H1 (cell line): Measurements from ENCODE around the gene C10orf120. TPM values are rescaled to one million over a fixed set of nuclear protein-coding genes. Genes with fewer than 3 reads are reported as not detected.

Experiments used
- CTCF ChIA-PET: fragments of 300-600 bp; sonication (Branson Sonifier 250); formaldehyde crosslinking; loops from one replicate; lab custom pipeline; 2021; ENCODE audit not compliant: partially characterized antibody; lab: Charles Lee
- POLR2A ChIA-PET: fragments of 300-600 bp; sonication (Branson Sonifier 250); formaldehyde crosslinking; loops from one replicate; lab custom pipeline; 2021; ENCODE audit warnings: inconsistent platforms; ENCODE audit not compliant: partially characterized antibody; lab: Charles Lee
- DNase-seq, 2 experiments: peaks; one replicate each; pipeline versions ENCODE4 v3.0.0 to v3.0.0-alpha.2; 2010 to 2022; ENCODE audit warnings: low spot score in 2 of 2, low read depth in 1 of 2, mixed read lengths in 1 of 2
- FAIRE-seq: peaks from 2 replicates; lab custom pipeline; 2011; peaks lifted over from hg19 to GRCh38; lab: Jason Lieb, UNC
- H2AFZ ChIP-seq: 2 replicates; pipeline ENCODE4 v1.8.1; 2012; ENCODE audit warnings: low read length, inconsistent platforms
- H2AK5ac ChIP-seq: 2 replicates; pipeline ENCODE4 v1.6.1; 2013; ENCODE audit warnings: low read depth, low read length
- H2BK120ac ChIP-seq: replicated peaks from 2 replicates; pipeline ENCODE3; 2013; ENCODE audit warnings: low read depth, low read length, inconsistent platforms
- H2BK12ac ChIP-seq: 2 replicates; pipeline ENCODE4 v1.6.1; 2013; ENCODE audit warnings: low read depth, low read length
- H2BK15ac ChIP-seq: 2 replicates; pipeline ENCODE4 v1.6.1; 2013; ENCODE audit warnings: low read length
- H2BK20ac ChIP-seq: 2 replicates; pipeline ENCODE4 v1.6.1; 2013; ENCODE audit warnings: low read length
- H2BK5ac ChIP-seq: 2 replicates; pipeline ENCODE4 v1.6.1; 2013; ENCODE audit warnings: low read depth, low read length
- H3K14ac ChIP-seq: 2 replicates; pipeline ENCODE4 v1.6.1; 2013; ENCODE audit warnings: inconsistent platforms; ENCODE audit not compliant: insufficient read length
- H3K18ac ChIP-seq: 2 replicates; pipeline ENCODE4 v1.6.1; 2013; ENCODE audit warnings: low read length; ENCODE audit errors: extremely low read depth
- H3K23ac ChIP-seq: 2 replicates; pipeline ENCODE4 v1.6.1; 2013; ENCODE audit warnings: inconsistent platforms; ENCODE audit not compliant: insufficient read length
- H3K23me2 ChIP-seq: 2 replicates; pipeline ENCODE4 v1.6.1; 2013; ENCODE audit warnings: low read depth, low read length
- H3K27ac ChIP-seq: 2 replicates; pipeline ENCODE4 v1.6.1; 2011; ENCODE audit warnings: low read depth, low read length, inconsistent platforms
- H3K27me3 ChIP-seq, 4 experiments: replicated peaks in 1 of 4; 1 replicate in 1 of 4; 2 replicates in 3 of 4; pipeline versions ENCODE4 v1.6.1 to v1.8.1; 2011 to 2013; ENCODE audit warnings: low read length in 3 of 4, mild to moderate bottlenecking in 3 of 4, inconsistent platforms in 2 of 4, mixed read lengths in 2 of 4, moderate library complexity in 1 of 4; ENCODE audit not compliant: control insufficient read depth in 3 of 4, insufficient read depth in 3 of 4; ENCODE audit errors: extremely low read depth in 1 of 4
- H3K36me3 ChIP-seq, 4 experiments: 2 replicates each; pipeline versions ENCODE4 v1.6.1 to v1.8.1; 2011 to 2013; ENCODE audit warnings: mild to moderate bottlenecking in 4 of 4, low read length in 3 of 4, moderate library complexity in 2 of 4, control low read depth in 1 of 4, inconsistent platforms in 1 of 4; ENCODE audit not compliant: insufficient read depth in 4 of 4, control insufficient read depth in 2 of 4
- H3K4ac ChIP-seq: replicated peaks from 2 replicates; pipeline ENCODE3; 2013; ENCODE audit warnings: low read length, low read depth, mixed read lengths, inconsistent platforms; ENCODE audit not compliant: insufficient read length
- H3K4me1 ChIP-seq, 4 experiments: replicated peaks in 1 of 4; 1 replicate in 1 of 4; 2 replicates in 3 of 4; pipeline versions ENCODE4 v1.6.1 to v1.8.1; 2011 to 2013; ENCODE audit warnings: low read length in 3 of 4, inconsistent platforms in 2 of 4, mixed read lengths in 1 of 4; ENCODE audit not compliant: insufficient read depth in 4 of 4, control insufficient read depth in 3 of 4
- H3K4me2 ChIP-seq, 2 experiments: 2 replicates each; pipeline versions ENCODE4 v1.6.1 to v1.8.1; 2011 to 2013; ENCODE audit warnings: low read depth in 2 of 2, low read length in 2 of 2, control low read depth in 1 of 2, inconsistent platforms in 1 of 2, mild to moderate bottlenecking in 1 of 2; ENCODE audit not compliant: insufficient read depth in 1 of 2
- H3K4me3 ChIP-seq, 4 experiments: fragments of 200-600, 300-600 bp in 1 of 4; sonication (generic), shearing (Covaris generic), sonication (Bioruptor Twin) in 1 of 4; 2 replicates each; pipeline versions ENCODE4 v1.5.1 to v1.8.1; 2011 to 2016; ENCODE audit warnings: low read length in 4 of 4, low read depth in 3 of 4, control low read depth in 2 of 4, inconsistent platforms in 2 of 4, mild to moderate bottlenecking in 2 of 4, mixed read lengths in 1 of 4, moderate library complexity in 1 of 4; ENCODE audit not compliant: insufficient read depth in 2 of 4; ENCODE audit errors: extremely low read depth in 1 of 4
- H3K56ac ChIP-seq: replicated peaks from 2 replicates; pipeline ENCODE3; 2013; ENCODE audit warnings: low read depth, mild to moderate bottlenecking, mixed read lengths, low read length, inconsistent platforms; ENCODE audit not compliant: insufficient read length
- H3K79me1 ChIP-seq: 2 replicates; pipeline ENCODE4 v1.6.1; 2013; ENCODE audit warnings: low read depth, low read length, control low read depth
- H3K79me2 ChIP-seq, 2 experiments: 2 replicates each; pipeline versions ENCODE4 v1.6.1 to v1.8.1; 2012 to 2013; ENCODE audit warnings: low read length in 2 of 2, mild to moderate bottlenecking in 2 of 2, inconsistent platforms in 1 of 2; ENCODE audit not compliant: insufficient read depth in 2 of 2, control insufficient read depth in 1 of 2
- H3K9ac ChIP-seq, 4 experiments: replicated peaks in 1 of 4; 1 replicate in 1 of 4; 2 replicates in 3 of 4; pipeline versions ENCODE4 v1.6.1 to v1.8.1; 2011 to 2013; ENCODE audit warnings: low read depth in 3 of 4, low read length in 3 of 4, control low read depth in 2 of 4, mild to moderate bottlenecking in 2 of 4, moderate library complexity in 2 of 4, inconsistent platforms in 1 of 4; ENCODE audit errors: extremely low read depth in 1 of 4
- H3K9me3 ChIP-seq, 2 experiments: 2 replicates each; pipeline versions ENCODE4 v1.6.1 to v1.8.1; 2012 to 2013; ENCODE audit warnings: mild to moderate bottlenecking in 2 of 2, moderate library complexity in 2 of 2, control low read depth in 1 of 2, inconsistent platforms in 1 of 2, low read depth in 1 of 2, low read length in 1 of 2, mixed read lengths in 1 of 2; ENCODE audit not compliant: insufficient read depth in 2 of 2
- H4K20me1 ChIP-seq, 2 experiments: replicated peaks in 1 of 2; 2 replicates each; pipeline versions ENCODE3 to v1.8.1; 2011 to 2013; ENCODE audit warnings: inconsistent platforms in 2 of 2, low read length in 2 of 2, mild to moderate bottlenecking in 1 of 2; ENCODE audit not compliant: insufficient read depth in 2 of 2, control insufficient read depth in 1 of 2
- H4K5ac ChIP-seq: 2 replicates; pipeline ENCODE4 v1.6.1; 2013; ENCODE audit warnings: low read length, low read depth, mixed read lengths, inconsistent platforms; ENCODE audit not compliant: insufficient read length
- H4K8ac ChIP-seq: 2 replicates; pipeline ENCODE4 v1.8.0; 2013; ENCODE audit warnings: mild to moderate bottlenecking, moderate library complexity, low read length, inconsistent platforms; ENCODE audit not compliant: insufficient read depth; ENCODE audit errors: extremely low read depth
- H4K91ac ChIP-seq: replicated peaks from 2 replicates; pipeline ENCODE3; 2013; ENCODE audit warnings: low read length, mixed read lengths, inconsistent platforms; ENCODE audit not compliant: insufficient read length
- ASH2L ChIP-seq: fragments of 200-600, 300-600 bp; sonication (generic); IDR thresholded peaks from one replicate; pipeline ENCODE4 v1.7.1; 2017; ENCODE audit warnings: low read length
- CBX5 ChIP-seq: fragments of 300-800, 300-1000 bp; sonication (generic); IDR thresholded peaks from 2 replicates; pipeline ENCODE4 v1.7.1; 2016; ENCODE audit warnings: antibody characterized with exemption, low read length, low read depth
- CHD2 ChIP-seq: IDR thresholded peaks from 2 replicates; pipeline ENCODE4 v1.6.1; 2012; ENCODE audit warnings: low read length, improper control_type of control experiment
- HDAC2 ChIP-seq, 2 experiments: fragments of 300-600 bp in 1 of 2; sonication (generic) in 1 of 2; IDR thresholded peaks; 2 replicates each; pipeline ENCODE4 v1.6.1; 2011 to 2012; ENCODE audit warnings: low read depth in 2 of 2, low read length in 2 of 2, mild to moderate bottlenecking in 2 of 2, moderate library complexity in 2 of 2, borderline replicate concordance in 1 of 2, inconsistent platforms in 1 of 2
- HDAC6 ChIP-seq: IDR thresholded peaks from one replicate; pipeline ENCODE4 v1.7.1; 2012; ENCODE audit warnings: low read depth, mild to moderate bottlenecking, inconsistent platforms, low read length, moderate library complexity
- KDM1A ChIP-seq: fragments of 200-600, 300-600 bp; sonication (generic); IDR thresholded peaks from 2 replicates; pipeline ENCODE4 v1.7.1; 2016; ENCODE audit warnings: mild to moderate bottlenecking, low read length, borderline replicate concordance
- KDM4A ChIP-seq: IDR thresholded peaks from one replicate; pipeline ENCODE4 v1.7.1; 2012; ENCODE audit warnings: low read depth, mild to moderate bottlenecking, moderate library complexity, low read length, inconsistent platforms; ENCODE audit not compliant: severe bottlenecking
- KDM5A ChIP-seq: fragments of 200-600 bp; IDR thresholded peaks from 2 replicates; pipeline ENCODE4 v1.7.1; 2012; ENCODE audit warnings: mild to moderate bottlenecking, low read length, inconsistent platforms, mixed read lengths
- NANOG ChIP-seq: IDR thresholded peaks from 2 replicates; pipeline ENCODE4 v1.6.1; 2011; ENCODE audit warnings: low read length, low read depth, mild to moderate bottlenecking, inconsistent platforms; ENCODE audit not compliant: insufficient read depth, poor library complexity, severe bottlenecking
- NRF1 ChIP-seq: IDR thresholded peaks from 2 replicates; pipeline ENCODE4 v1.6.1; 2011; ENCODE audit warnings: mild to moderate bottlenecking, low read depth, low read length, improper control_type of control experiment
- POU5F1 ChIP-seq: IDR thresholded peaks from 2 replicates; pipeline ENCODE4 v1.6.1; 2011; ENCODE audit warnings: low read depth, mild to moderate bottlenecking, low read length, moderate library complexity
- RFX5 ChIP-seq: IDR thresholded peaks from 2 replicates; pipeline ENCODE4 v1.6.1; 2011; ENCODE audit warnings: low read depth, low read length, improper control_type of control experiment, borderline replicate concordance
- RNF2 ChIP-seq: fragments of 200-900, 300-1000 bp; sonication (generic); IDR thresholded peaks from 2 replicates; pipeline ENCODE4 v1.7.1; 2016; ENCODE audit warnings: borderline replicate concordance, low read depth, mild to moderate bottlenecking, antibody characterized with exemption, low read length; ENCODE audit not compliant: poor library complexity, severe bottlenecking; ENCODE audit errors: missing control alignments
- SP2 ChIP-seq: IDR thresholded peaks from 2 replicates; pipeline ENCODE4 v1.6.1; 2012; ENCODE audit warnings: mild to moderate bottlenecking, low read length, inconsistent platforms
- SP4 ChIP-seq: IDR thresholded peaks from 2 replicates; pipeline ENCODE4 v1.6.1; 2012; ENCODE audit warnings: low read length, inconsistent platforms
- WGBS, 2 experiments: shearing (Covaris generic) in 1 of 2; methylation state at CpG; one replicate each; pipeline versions ENCODE4 v1.1.6 to v1.1.7; 2013 to 2015; ENCODE audit warnings: low lambda C conversion rate in 2 of 2, mixed read lengths in 2 of 2, inconsistent platforms in 1 of 2, low coverage in 1 of 2, missing lambda C conversion rate in 1 of 2; ENCODE audit not compliant: insufficient replicate concordance in 2 of 2, insufficient coverage in 1 of 2, insufficient read length in 1 of 2; ENCODE audit errors: extremely low coverage in 1 of 2, missing lambda C conversion rate in 1 of 2; 5-methylcytosine and 5-hydroxymethylcytosine counted together
- polyA plus RNA-seq, 7 experiments: library from polyadenylated mRNA; depleted of rRNA in 3 of 7; stranded (reverse) in 5 of 7; unstranded in 2 of 7; fragments of >200 nt in 5 of 7; fragments of 200-250 nt in 2 of 7; gene quantifications; 1 replicate in 5 of 7; 2 replicates in 1 of 7; 4 replicates in 1 of 7; pipeline versions ENCODE4 v1.2.1 to v1.2.3, GENCODE V29; 2011 to 2013; ENCODE audit warnings: missing spikeins in 2 of 7, mixed read lengths in 2 of 7
- total RNA-seq: library from RNA; stranded (reverse); fragmentation: NEBNext Ultra II Directional; extraction: Animal tissue kit (Norgen Biotek cat#: 25700); gene quantifications from 2 replicates; pipeline ENCODE4 v1.2.1, GENCODE V29; 2021

C10orf120 gene
- total and polyA plus RNA-seq, 2 of the 8 experiments (the other 6 are each of a cell fraction or from before 2014, with no cell fraction given), result not detected

DNA sequence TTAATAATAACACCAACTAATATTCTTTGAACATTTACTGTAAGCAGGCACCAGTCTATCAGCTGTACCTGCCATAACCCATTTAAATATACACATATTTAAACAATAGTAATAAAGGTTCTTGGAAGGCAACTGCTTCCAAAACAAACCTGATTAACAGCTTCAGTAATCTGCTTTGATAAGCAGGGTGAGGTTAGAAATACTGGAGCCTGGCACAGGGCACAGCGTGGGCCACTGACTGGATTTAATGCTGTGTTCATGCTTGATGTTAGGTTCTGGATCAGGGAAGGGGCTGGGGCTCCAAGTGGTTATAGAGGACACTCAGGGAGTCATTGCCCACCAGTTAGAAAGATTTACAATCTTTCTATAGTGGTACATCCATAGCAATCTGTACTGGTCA, 10.9 kb upstream of the C10orf120 start:
- ChIA-PET POLR2A (no interaction called here), CTCF (no interaction called here)
- DNase-seq, result no peak
- Histone ChIP-seq H3K14ac (no peak overlapping the region), H3K27me3 (no peaks in the 10 kb centered on the region), H4K91ac (no peak overlapping the region), H3K9ac (no peak overlapping the region), H3K4me3 (no peak overlapping the region), H2BK12ac (no peak overlapping the region), H4K8ac (no peak overlapping the region), H3K4ac (no peak overlapping the region), H2BK120ac (no peak overlapping the region), H4K20me1 (no peaks in the 10 kb centered on the region), H3K23ac (no peak overlapping the region), H2BK5ac (no peak overlapping the region), H2AFZ (no peak overlapping the region), H3K27ac (no peak overlapping the region), H3K4me2 (no peak overlapping the region), H3K18ac (no peak overlapping the region), H2BK20ac (no peak overlapping the region), H3K9me3 (no peaks in the 10 kb centered on the region), H2BK15ac (no peak overlapping the region), H2AK5ac (no peak overlapping the region), H3K4me1 (peaks cover 0 to 2% (median 0%) of the 10 kb centered on the region in 4 experiments; a peak in 1 of 7 replicates), H3K79me2 (no peaks in the 10 kb centered on the region), H3K56ac (no peak overlapping the region), H3K36me3 (no peaks in the 10 kb centered on the region), H4K5ac (no peak overlapping the region), H3K79me1 (no peaks in the 10 kb centered on the region), H3K23me2 (no peaks in the 10 kb centered on the region)
- FAIRE-seq, result no peak
- WGBS, 2 experiments, result 89% methylated on average over 1 of the region's 1 CpG; no CpG with 5 or more reads in 1 of the 2 experiments
- no peak for TF ChIP-seq ASH2L
- no peak for TF ChIP-seq NRF1
- no peak for TF ChIP-seq RNF2
- no peak for TF ChIP-seq SP4
- no peak for TF ChIP-seq CBX5
- no peak for TF ChIP-seq CHD2
- TF ChIP-seq HDAC2 (IDR thresholded peaks at IDR 0.05; ENCODE audit: borderline replicate concordance in 1 of 2, low read depth in 2 of 2, low read length in 2 of 2), result no peak
- no peak for TF ChIP-seq KDM5A
- TF ChIP-seq RFX5, result no peak
- TF ChIP-seq HDAC6, result no peak
- TF ChIP-seq KDM1A, result no peak
- TF ChIP-seq KDM4A, result no peak
- no peak for TF ChIP-seq NANOG
- no peak for TF ChIP-seq SP2
- TF ChIP-seq POU5F1, result no peak
